Nephron (organoid): ENCODE data around the gene ASMTL.

Source experiments
- H3K27ac Mint-ChIP-seq, 3 experiments: 2 replicates each; pipeline ENCODE4 v1.8.0; 2020; ENCODE audit warnings: mixed read lengths in 3 of 3, mild to moderate bottlenecking in 2 of 3, moderate library complexity in 1 of 3
- H3K27me3 Mint-ChIP-seq: 2 replicates; pipeline ENCODE4 v1.8.0; 2021; ENCODE audit warnings: low read depth, mild to moderate bottlenecking, moderate library complexity, mixed read lengths
- H3K36me3 Mint-ChIP-seq: 2 replicates; pipeline ENCODE4 v1.8.0; 2020; ENCODE audit warnings: low read depth, mixed read lengths
- H3K4me1 Mint-ChIP-seq: 2 replicates; pipeline ENCODE4 v1.8.0; 2020; ENCODE audit warnings: mixed read lengths
- H3K4me3 Mint-ChIP-seq, 3 experiments: 2 replicates each; pipeline ENCODE4 v1.8.0; 2020; ENCODE audit warnings: mild to moderate bottlenecking in 3 of 3, mixed read lengths in 3 of 3, moderate library complexity in 2 of 3
- H3K9me3 Mint-ChIP-seq: 2 replicates; pipeline ENCODE4 v1.8.0; 2020; ENCODE audit warnings: mixed read lengths
- TF ChIP-seq, protein P1 (sequence below), 3 experiments: fragments of 200-600 bp; sonication (generic); IDR thresholded peaks; one replicate each; pipeline ENCODE4 v1.5.0; 2021; ENCODE audit warnings: antibody characterized with exemption in 3 of 3; ENCODE audit not compliant: unreplicated experiment in 3 of 3

ASMTL gene

GRCh38 chrX:1424147-1424851, 28.4 kb downstream of the ASMTL start:
- TF ChIP-seq, protein P1, sequence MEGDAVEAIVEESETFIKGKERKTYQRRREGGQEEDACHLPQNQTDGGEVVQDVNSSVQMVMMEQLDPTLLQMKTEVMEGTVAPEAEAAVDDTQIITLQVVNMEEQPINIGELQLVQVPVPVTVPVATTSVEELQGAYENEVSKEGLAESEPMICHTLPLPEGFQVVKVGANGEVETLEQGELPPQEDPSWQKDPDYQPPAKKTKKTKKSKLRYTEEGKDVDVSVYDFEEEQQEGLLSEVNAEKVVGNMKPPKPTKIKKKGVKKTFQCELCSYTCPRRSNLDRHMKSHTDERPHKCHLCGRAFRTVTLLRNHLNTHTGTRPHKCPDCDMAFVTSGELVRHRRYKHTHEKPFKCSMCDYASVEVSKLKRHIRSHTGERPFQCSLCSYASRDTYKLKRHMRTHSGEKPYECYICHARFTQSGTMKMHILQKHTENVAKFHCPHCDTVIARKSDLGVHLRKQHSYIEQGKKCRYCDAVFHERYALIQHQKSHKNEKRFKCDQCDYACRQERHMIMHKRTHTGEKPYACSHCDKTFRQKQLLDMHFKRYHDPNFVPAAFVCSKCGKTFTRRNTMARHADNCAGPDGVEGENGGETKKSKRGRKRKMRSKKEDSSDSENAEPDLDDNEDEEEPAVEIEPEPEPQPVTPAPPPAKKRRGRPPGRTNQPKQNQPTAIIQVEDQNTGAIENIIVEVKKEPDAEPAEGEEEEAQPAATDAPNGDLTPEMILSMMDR (IDR thresholded peaks at IDR 0.05; ENCODE audit: unreplicated experiment in 3 of 3) = no peak
- peaks cover 78% of the 10 kb centered on the region for H3K36me3 Mint-ChIP-seq

DNA sequence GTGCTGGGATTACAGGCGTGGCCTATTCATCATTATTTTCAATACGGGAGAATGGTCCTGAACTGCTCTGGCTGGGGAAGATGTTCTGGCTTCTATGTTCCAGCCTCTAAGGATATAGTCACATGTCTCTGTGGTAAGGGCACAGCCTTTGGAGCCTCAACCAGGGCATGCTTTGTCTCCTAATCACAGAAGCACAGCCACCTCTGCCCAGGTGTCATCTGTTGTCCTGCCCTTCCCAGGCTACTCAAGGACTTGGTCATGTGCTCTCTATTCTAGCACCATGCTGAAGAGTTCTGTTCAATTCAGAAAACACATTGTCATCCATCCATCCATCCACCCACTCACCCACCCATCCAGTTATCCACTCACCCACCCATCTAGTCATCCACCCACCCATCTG, 29.5 kb downstream of the ASMTL start:
- Mint-ChIP-seq H3K36me3 (peaks cover 78% of the 10 kb centered on the region), H3K4me1 (no peaks in the 10 kb centered on the region)

More at GRCh38 chrX:1424147-1424851, 28.4 kb downstream of the ASMTL start:
- no peak overlapping the region for H3K27ac Mint-ChIP-seq
- no peak overlapping the region for H3K4me3 Mint-ChIP-seq
- no peaks in the 10 kb centered on the region for H3K27me3 Mint-ChIP-seq
- peaks cover 46% of the 10 kb centered on the region for H3K9me3 Mint-ChIP-seq
- no peaks in the 10 kb centered on the region for H3K4me1 Mint-ChIP-seq

DNA sequence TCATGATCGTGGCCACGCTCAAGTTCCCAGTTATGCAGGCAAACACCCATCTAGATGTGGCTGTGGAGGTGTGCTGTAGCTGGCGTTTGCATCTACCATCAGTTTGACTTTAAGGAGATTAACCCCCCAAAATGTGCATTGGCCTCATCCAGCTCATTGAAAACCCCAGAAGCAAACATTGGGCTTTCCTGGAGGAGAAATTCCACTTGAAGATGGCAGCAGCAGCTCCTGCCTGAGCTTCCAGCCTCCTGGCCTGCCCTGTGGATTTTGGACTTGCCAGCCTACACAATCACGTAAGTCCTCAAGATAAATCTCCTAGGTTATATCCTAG, 30.6 kb downstream of the ASMTL start:
- Mint-ChIP-seq H3K27me3 (no peaks in the 10 kb centered on the region), H3K4me1 (no peaks in the 10 kb centered on the region), H3K9me3 (peaks cover 46% of the 10 kb centered on the region), H3K36me3 (peaks cover 73% of the 10 kb centered on the region), H3K27ac (no peak overlapping the region), H3K4me3 (no peak overlapping the region)
- TF ChIP-seq, protein P1 (IDR thresholded peaks at IDR 0.05; ENCODE audit: unreplicated experiment in 3 of 3) = no peak

More for the DNA sequence above, 29.5 kb downstream of the ASMTL start:
- Mint-ChIP-seq H3K9me3 (peaks cover 46% of the 10 kb centered on the region), H3K4me3 (no peak overlapping the region), H3K27ac (no peak overlapping the region), H3K27me3 (no peaks in the 10 kb centered on the region)
- TF ChIP-seq, protein P1 (IDR thresholded peaks at IDR 0.05; ENCODE audit: unreplicated experiment in 3 of 3) = no peak

GRCh38 chrX:1421433-1422134, 31.1 kb downstream of the ASMTL start:
- H3K4me3 Mint-ChIP-seq = no peak overlapping the region
- no peak overlapping the region for H3K27ac Mint-ChIP-seq
- peaks cover 67% of the 10 kb centered on the region for H3K36me3 Mint-ChIP-seq
- no peaks in the 10 kb centered on the region for H3K4me1 Mint-ChIP-seq
- peaks cover 46% of the 10 kb centered on the region for H3K9me3 Mint-ChIP-seq
- TF ChIP-seq, protein P1 (IDR thresholded peaks at IDR 0.05; ENCODE audit: unreplicated experiment in 3 of 3) = no peak
- no peaks in the 10 kb centered on the region for H3K27me3 Mint-ChIP-seq

DNA sequence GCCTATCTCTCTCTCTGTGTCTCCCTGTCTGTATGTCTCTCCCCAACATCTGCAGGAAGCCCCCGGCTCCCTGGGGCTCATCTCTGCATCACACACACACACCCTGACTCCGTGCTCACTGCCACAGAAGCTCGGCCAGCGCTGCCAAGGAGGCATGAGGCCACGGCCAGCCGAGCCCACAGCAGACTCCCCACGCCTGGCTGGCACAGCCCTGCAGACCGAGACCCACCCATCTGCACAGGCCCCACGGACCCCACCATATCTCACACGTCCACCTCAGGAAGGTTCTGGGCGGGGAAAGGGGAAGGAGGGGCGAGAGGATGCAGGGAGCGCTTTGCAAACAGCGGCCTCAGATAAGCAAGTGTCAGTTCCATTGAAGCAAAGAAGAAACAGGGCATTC, 32.3 kb downstream of the ASMTL start:
- TF ChIP-seq, protein P1 (IDR thresholded peaks at IDR 0.05; ENCODE audit: unreplicated experiment in 3 of 3) = no peak
- Mint-ChIP-seq H3K4me3 (no peak overlapping the region), H3K27me3 (no peaks in the 10 kb centered on the region), H3K27ac (no peak overlapping the region), H3K4me1 (no peaks in the 10 kb centered on the region), H3K9me3 (peaks cover 38% of the 10 kb centered on the region), H3K36me3 (peaks cover 57% of the 10 kb centered on the region)
